CD4-positive, alpha-beta T cell treated with Interferon gamma for 1 hour (primary cell): ENCODE results near the gene RBCK1.
"Not testable (repeated sequence)": the region's sequence is repeated elsewhere in the genome, so short reads cannot be mapped to it uniquely, and the experiment has no call there.

ENCODE experiments used
- DNase-seq: peaks from one replicate; pipeline ENCODE4 v3.0.0-alpha.2; 2020

RBCK1 gene

DNA sequence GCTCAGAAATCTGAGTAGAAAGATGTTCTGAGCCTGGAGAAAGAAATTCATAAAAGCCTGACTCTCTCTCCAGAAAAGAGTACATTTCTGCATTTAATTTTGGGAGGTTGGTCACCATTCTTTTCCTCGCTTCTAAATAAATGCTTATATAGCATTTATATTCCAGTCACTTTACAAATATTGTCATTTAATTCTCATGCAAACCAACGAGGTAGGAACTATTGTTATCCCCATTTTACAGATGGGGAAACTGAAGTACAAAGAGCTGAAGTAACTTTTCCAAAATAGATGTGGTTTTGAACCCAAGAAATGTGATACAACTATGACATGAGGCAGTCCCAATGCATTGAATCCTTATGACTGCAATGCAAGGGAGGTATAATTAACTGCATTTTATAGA is 32.0 kb upstream of the RBCK1 start:
- DNase-seq = no peak

- DNase-seq = no peak
Observed at GRCh38 chr20:376750-377149, 31.3 kb upstream of the RBCK1 start.

GRCh38 chr20:377578-377977 is 30.5 kb upstream of the RBCK1 start:
- DNase-seq = not testable (repeated sequence)

DNA sequence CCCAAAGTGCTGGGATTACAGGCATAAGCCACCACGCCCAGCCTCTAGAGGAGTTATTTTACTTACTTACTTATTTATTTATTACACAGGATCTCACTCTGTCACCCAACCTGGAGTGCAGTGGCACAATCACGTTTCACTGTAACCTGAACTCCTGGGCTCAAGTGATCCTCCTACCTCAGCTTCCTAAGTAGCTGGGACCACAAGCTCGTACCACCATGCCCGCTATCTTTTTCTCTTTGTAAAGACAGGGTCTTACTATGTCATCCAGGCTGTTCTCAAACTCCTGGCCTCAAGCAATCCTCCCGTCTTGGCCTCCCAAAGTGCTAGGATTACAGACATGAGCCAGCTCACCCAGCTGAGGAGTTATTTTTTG is 29.1 kb upstream of the RBCK1 start:
- DNase-seq = no peak

GRCh38 chr20:380763-381580 is 27.1 kb upstream of the RBCK1 start:
- DNase-seq = peak; percentile 55

GRCh38 chr20:381581-382290 is 26.4 kb upstream of the RBCK1 start:
- peak; percentile 84 for DNase-seq

DNA sequence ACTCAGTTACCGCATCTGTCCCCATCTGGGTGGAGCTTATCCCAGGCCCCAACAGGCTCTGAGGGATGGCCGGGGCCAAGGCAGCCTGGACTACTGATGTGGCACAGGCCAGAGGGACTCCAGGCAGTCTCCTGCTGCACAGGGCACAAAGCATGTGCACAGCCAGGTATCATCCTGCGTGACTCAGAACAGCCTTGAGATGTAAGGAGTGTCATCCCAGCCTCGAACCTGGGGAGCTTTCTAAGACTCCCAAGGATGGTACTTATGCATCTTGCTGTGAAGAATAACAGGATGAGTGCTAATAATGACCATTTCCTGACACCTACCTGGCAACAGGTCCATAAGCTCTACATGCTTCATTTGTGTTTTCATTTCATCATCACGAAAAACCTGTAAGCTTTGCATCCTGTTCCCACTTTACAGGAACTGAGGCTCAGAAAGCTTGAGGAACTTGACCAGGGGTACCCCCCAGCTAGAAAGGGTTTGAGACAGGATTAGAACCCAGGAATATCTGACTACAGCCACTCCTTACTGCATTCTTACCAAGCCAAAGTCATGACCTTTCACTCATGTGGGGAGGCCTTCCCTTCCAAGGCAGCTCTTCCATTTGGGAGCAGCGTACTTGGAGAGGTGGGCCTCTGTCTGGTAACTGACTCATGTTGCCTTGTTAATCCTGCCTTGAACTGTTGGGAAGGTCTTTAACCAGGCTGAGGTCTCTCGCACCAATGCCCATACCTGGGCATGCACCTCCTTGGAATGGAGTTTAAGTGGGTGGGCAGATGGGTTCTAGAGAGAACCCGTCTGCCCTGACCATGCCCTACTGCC is 25.6 kb upstream of the RBCK1 start:
- no peak for DNase-seq

GRCh38 chr20:383889-384288 is 24.2 kb upstream of the RBCK1 start:
- no peak for DNase-seq

GRCh38 chr20:384723-385122 is 23.4 kb upstream of the RBCK1 start:
- DNase-seq = no peak

DNA sequence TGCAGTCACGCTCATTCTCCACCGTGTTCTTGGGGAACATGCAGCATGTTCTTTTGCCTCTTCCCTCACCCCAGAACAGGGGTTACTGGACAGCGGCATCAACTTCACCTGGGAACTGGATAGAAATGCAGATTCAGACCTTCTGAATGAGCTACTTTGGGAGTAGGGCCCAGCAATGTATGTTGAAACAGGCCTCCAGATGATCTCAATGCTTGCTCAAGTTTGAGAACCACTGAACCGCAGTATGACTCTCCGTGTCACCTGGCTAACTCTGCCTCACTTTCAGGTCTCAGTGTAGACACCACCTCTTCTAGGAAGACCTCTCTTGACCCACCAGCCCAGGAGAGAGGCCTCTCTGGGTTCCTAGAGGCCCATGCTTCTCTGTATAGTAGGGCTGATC is 22.7 kb upstream of the RBCK1 start:
- DNase-seq = no peak

GRCh38 chr20:386634-387033 is 21.5 kb upstream of the RBCK1 start:
- DNase-seq = not testable (repeated sequence)

- DNase-seq = no peak
Observed at GRCh38 chr20:387520-387919, 20.6 kb upstream of the RBCK1 start.

- DNase-seq = no peak
Observed at GRCh38 chr20:388034-388994, 19.8 kb upstream of the RBCK1 start.

DNA sequence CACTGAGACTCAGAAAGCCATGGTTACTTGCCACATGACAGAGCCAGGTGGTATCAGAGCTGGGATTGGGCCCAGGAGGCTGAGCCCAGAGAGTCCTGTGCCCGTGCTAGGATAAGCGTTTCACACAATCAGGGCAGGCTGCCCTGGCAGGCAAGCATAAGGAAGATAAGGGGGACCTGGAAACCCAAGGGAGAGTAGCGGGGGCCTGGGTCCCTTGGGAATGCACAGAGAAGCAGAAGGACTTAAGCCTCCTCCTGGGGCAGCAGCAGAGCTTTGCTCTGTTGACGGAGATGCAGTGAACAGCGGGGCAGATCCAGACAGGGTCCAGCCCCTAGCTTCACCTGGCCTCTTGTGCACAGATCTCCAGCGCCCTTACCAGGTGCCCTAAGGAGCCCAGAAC is 18.9 kb upstream of the RBCK1 start:
- DNase-seq = no peak

- DNase-seq = no peak
Observed at GRCh38 chr20:391041-391711, 16.9 kb upstream of the RBCK1 start.

- not testable (repeated sequence) for DNase-seq
Observed at GRCh38 chr20:393296-393695, 14.8 kb upstream of the RBCK1 start.

DNA sequence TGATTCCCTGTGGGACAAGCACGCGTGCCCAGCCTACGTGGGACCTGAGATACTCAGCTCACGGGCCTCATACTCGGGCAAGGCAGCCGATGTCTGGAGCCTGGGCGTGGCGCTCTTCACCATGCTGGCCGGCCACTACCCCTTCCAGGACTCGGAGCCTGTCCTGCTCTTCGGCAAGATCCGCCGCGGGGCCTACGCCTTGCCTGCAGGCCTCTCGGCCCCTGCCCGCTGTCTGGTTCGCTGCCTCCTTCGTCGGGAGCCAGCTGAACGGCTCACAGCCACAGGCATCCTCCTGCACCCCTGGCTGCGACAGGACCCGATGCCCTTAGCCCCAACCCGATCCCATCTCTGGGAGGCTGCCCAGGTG is 11.9 kb upstream of the RBCK1 start:
- DNase-seq = no peak

- no peak for DNase-seq
Observed at GRCh38 chr20:396619-397431, 11.3 kb upstream of the RBCK1 start.

- DNase-seq = no peak
Observed at GRCh38 chr20:397432-398237, 10.5 kb upstream of the RBCK1 start.

DNA sequence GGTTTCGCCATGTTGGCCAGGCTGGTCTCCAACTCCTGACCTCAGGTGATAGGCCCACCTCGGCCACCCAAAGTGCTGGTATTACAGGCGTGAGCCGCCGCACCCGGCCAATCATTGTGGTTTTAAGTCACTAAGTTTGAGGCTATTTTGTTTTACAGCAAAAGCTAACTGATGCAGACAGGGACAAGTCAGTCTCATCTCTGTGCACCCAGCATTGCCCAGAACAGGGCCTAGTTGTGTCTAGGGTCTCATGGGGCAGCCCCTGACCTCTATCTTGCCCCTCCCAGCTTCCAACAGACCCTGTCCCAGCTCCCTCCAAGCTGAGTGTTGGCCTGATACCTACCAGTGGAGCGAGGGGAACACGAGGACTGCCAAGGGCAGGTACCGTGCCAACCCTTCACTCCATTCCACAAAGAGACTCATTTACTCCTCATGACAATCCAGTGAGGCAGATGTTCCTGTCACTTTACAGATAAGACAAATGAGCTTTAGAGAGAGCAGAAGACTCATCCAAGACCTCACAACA is 8.9 kb upstream of the RBCK1 start:
- DNase-seq = no peak
